ENCODE results near the gene SUPT6H. TPM values are rescaled to one million over a fixed set of nuclear protein-coding genes. Genes with fewer than 3 reads are reported as not detected.

The SUPT6H gene
- total RNA-seq (70.4 and 79.2 TPM in 2 replicates), polyA plus RNA-seq (33.9 and 34.9 TPM in 2 replicates), polyA minus RNA-seq (111 TPM in 2 replicates), Bru-seq, nascent RNA (percentile 81 among the genes with signal in this experiment), BruChase-seq, experiment 1, labeled RNA remaining after a 6-hour chase (percentile 94 among the genes with signal in this experiment), BruChase-seq, experiment 2, labeled RNA remaining after a 2-hour chase (percentile 88 among the genes with signal in this experiment)
- polyA plus RNA-seq (2011; cell fraction: cytosol; rRNA removed) = 27.0 and 30.2 TPM in 2 replicates
- 75.8 and 84.3 TPM in 2 replicates for polyA plus RNA-seq (2011; cell fraction: nucleus; rRNA removed)
- 52.7 and 64.6 TPM in 2 replicates for polyA plus RNA-seq (2012)
- polyA minus RNA-seq (2011; cell fraction: cytosol; rRNA and poly(A)+ RNA removed) = 29.0 TPM
- polyA minus RNA-seq (2011; cell fraction: nucleus; rRNA and poly(A)+ RNA removed) = 86.1 and 93.8 TPM in 2 replicates
- long read RNA-seq, full-length matches to known transcripts = 29 of 63 reads
- long read RNA-seq, partial matches to known transcripts = 29 of 63 reads
- long read RNA-seq, other reads (novel, unspliced or antisense) = 5 of 63 reads

DNA sequence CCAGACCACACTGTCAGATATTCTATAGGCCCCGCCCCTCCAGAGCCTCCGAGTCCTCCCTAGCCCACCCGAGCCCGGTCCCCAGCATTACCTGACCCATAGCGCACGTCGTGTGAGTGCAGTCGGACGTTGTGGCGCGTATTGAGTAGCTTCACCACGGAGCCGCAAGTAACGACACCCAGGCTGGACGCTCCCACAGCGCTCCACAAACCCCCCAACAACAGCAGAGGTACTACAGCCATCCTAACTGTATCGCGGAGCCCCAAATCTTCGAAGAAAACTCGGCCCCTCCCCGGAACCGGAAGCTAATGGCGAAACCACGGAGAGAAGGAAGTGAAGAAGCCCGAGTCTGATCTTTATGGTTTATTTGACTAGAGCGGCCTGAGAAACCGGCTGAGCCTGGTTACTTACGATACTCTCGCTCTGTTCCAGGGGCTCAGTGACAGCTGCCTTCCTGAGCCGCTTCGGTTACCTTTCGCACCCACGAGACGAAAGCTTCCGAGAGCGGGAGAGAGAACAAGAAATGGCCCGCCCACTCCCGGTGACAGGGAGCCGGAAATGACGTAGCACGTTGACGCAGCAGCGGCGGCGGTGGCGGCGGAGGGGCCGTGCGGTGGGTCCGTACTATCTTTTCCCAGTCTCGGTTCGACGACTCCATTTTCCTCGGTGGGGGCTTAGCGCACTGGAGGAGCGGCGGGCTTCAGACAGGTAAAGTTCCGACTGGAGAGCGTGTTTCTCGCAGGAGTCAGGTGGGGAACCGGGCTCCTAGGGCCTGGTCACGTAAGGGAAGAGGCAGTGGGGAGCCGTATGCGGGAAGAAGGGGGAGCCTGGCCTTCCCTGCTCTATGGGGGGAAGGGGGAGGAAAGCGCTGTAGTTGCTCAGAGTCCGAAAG lies at the start of gene SUPT6H, which contains the start of gene SDF2:
SUPT6H (plus strand) TSS at position 571 of the 892 bp plus-strand sequence. CDS start 11,197 bp downstream, outside the sequence.
SDF2 (minus strand) TSS at position 272 of the 892 bp plus-strand sequence; CDS start at position 242, 30 bp downstream.
- DNase-seq (ENCODE audit: low read depth, low spot score) (peak; percentile 92), FAIRE-seq (peak; percentile 94)
- H3K9ac ChIP-seq (replicated peaks; ENCODE audit: extremely low read depth, insufficient read depth, low read length) = peak within 1 kb of the TSS; percentile 97
- peaks cover 75% of the 10 kb centered on the region for H3K79me2 ChIP-seq (ENCODE audit: control insufficient read depth, insufficient read depth, low read length)
- peak within 1 kb of the TSS; percentile 79 for H3K27ac ChIP-seq (ENCODE audit: insufficient read depth, low read depth, low read length)
- H3K4me1 ChIP-seq (ENCODE audit: control insufficient read depth, extremely low read depth, insufficient read depth, low read length) = peaks cover 8% of the 10 kb centered on the region
- H4K20me1 ChIP-seq (replicated peaks; ENCODE audit: control insufficient read depth, extremely low read depth, insufficient read depth, low read length) = no peaks in the 10 kb centered on the region
- ChIA-PET CTCF (interaction anchor here (0.7 to 4.1 kb wide), 7 partner anchors 8 to 49 kb away, joined by 3 to 49 read pairs (median 5); partner anchors contain the start of gene BLTP2), POLR2A (interaction anchor here (0.6 to 0.7 kb wide), 2 partner anchors 14 to 18 kb away, joined by 3 read pairs; no protein-coding TSS in a partner anchor)
- H3K4me3 ChIP-seq (replicated peaks in 1 of 3; ENCODE audit: insufficient read depth in 1 of 3, low read depth in 1 of 3, low read length in 3 of 3) = peak within 1 kb of the TSS; percentile 75 to 95 (median 82)
- no peaks in the 10 kb centered on the region for H3K9me1 ChIP-seq (replicated peaks; ENCODE audit: control insufficient read depth, extremely low read depth, insufficient read depth, low read length)
- dilution Hi-C loops (cut with MboI; ENCODE audit: extremely low pct_ligation_motif_present, low sequenced_read_pairs) = no loop called here
- TF ChIP-seq POLR2A (IDR thresholded peaks at IDR 0.05; ENCODE audit: low read depth, low read length) (peak; percentile 5), GATA2 (IDR thresholded peaks at IDR 0.05; ENCODE audit: insufficient read depth, insufficient read length, low read depth, low read length) (no peak), POLR2AphosphoS5 (IDR thresholded peaks at IDR 0.05; ENCODE audit: insufficient read depth, low read depth, low read length) (peak; percentile 73)
- H3K36me3 ChIP-seq (ENCODE audit: control insufficient read depth in 2 of 2, extremely low read depth in 1 of 2, insufficient read depth in 2 of 2, low read length in 2 of 2) = peaks cover 0 to 2% of the 10 kb centered on the region in 2 experiments
- peak within 1 kb of the TSS; percentile 85 for H2AFZ ChIP-seq (ENCODE audit: low read depth, low read length)
- H3K4me2 ChIP-seq (ENCODE audit: insufficient read depth, low read length) = peak within 1 kb of the TSS; percentile 93
- BruUV-seq (replicated peaks) = TSS peak; percentile 57
- intact Hi-C loops (cut with micrococcal nuclease) = loop anchor here (2.0 to 5.0 kb wide), 2 partner anchors 15 to 50 kb away; partner anchors contain the start of gene PROCA1
- H3K9me3 ChIP-seq (replicated peaks; ENCODE audit: control insufficient read depth, insufficient read depth, low read length) = no peaks in the 10 kb centered on the region
- H3K27me3 ChIP-seq (ENCODE audit: control insufficient read depth in 2 of 2, insufficient read depth in 2 of 2, low read length in 2 of 2) = no peaks in the 10 kb centered on the region

Measured in endothelial cell of umbilical vein (primary cell).